NCI-H2107 (cell line): ENCODE measurements around the gene CEACAM3.

Experiments
- DNase-seq: peaks from one replicate; lab custom pipeline; 2025; lab: John Stamatoyannopoulos, UW

Gene CEACAM3

GRCh38 chr19:41792513-41793413 lies 3.6 kb upstream of the CEACAM3 start:
- no peak for DNase-seq

GRCh38 chr19:41793414-41793727 lies 3.0 kb upstream of the CEACAM3 start:
- DNase-seq = no peak

- peak; percentile 42 for DNase-seq
Measured at GRCh38 chr19:41795031-41795461, 1.3 kb upstream of the CEACAM3 start.

GRCh38 chr19:41796901-41797300 lies 514 bp downstream of the CEACAM3 start:
- no peak for DNase-seq

GRCh38 chr19:41799444-41800000 lies 3.1 kb downstream of the CEACAM3 start:
- DNase-seq = no peak

GRCh38 chr19:41801031-41801430 lies 4.6 kb downstream of the CEACAM3 start:
- no peak for DNase-seq

- DNase-seq = no peak
Measured at GRCh38 chr19:41801792-41802211, 5.4 kb downstream of the CEACAM3 start.

GRCh38 chr19:41802770-41803169 lies 6.4 kb downstream of the CEACAM3 start:
- DNase-seq = no peak

GRCh38 chr19:41804336-41804735 lies 7.9 kb downstream of the CEACAM3 start:
- DNase-seq = no peak

GRCh38 chr19:41807176-41807575 lies 10.8 kb downstream of the CEACAM3 start:
- no peak for DNase-seq

- no peak for DNase-seq
Measured at GRCh38 chr19:41808663-41809566, 12.5 kb downstream of the CEACAM3 start.

GRCh38 chr19:41810301-41810700 lies 13.9 kb downstream of the CEACAM3 start:
- no peak for DNase-seq

GRCh38 chr19:41811036-41811435 lies 14.6 kb downstream of the CEACAM3 start:
- DNase-seq = no peak

GRCh38 chr19:41811981-41812380 lies 15.6 kb downstream of the CEACAM3 start:
- no peak for DNase-seq

GRCh38 chr19:41813911-41814310 lies 17.5 kb downstream of the CEACAM3 start:
- DNase-seq = no peak

- no peak for DNase-seq
Measured at GRCh38 chr19:41815301-41815700, 18.9 kb downstream of the CEACAM3 start.

- no peak for DNase-seq
Measured at GRCh38 chr19:41816761-41817160, 20.4 kb downstream of the CEACAM3 start.

GRCh38 chr19:41821003-41821735 lies 24.8 kb downstream of the CEACAM3 start:
- DNase-seq = peak; percentile 42

GRCh38 chr19:41837981-41838708 lies 41.8 kb downstream of the CEACAM3 start:
- DNase-seq = no peak

GRCh38 chr19:41839211-41839610 lies 42.8 kb downstream of the CEACAM3 start:
- no peak for DNase-seq

GRCh38 chr19:41843371-41843770 lies 47.0 kb downstream of the CEACAM3 start:
- DNase-seq = no peak
